BLaER1 treated with 17β-estradiol and CSF1 and Interleukin-3, amounts not matched to agents 10 nM and 100 nM (cell line): Measurements from ENCODE around the gene PRPF6.

Source experiments
- H3K27ac ChIP-seq, 11 experiments: shearing (Covaris generic); formaldehyde crosslinking; 2 replicates each; pipeline ENCODE4 v1.8.1; 2022
- H3K27me3 ChIP-seq, 11 experiments: shearing (Covaris generic); formaldehyde crosslinking; 2 replicates each; pipeline ENCODE4 v1.8.1; 2022
- H3K36me3 ChIP-seq, 11 experiments: shearing (Covaris generic); formaldehyde crosslinking; 2 replicates each; pipeline ENCODE4 v1.8.1; 2022
- H3K4me1 ChIP-seq, 10 experiments: shearing (Covaris generic); formaldehyde crosslinking; 2 replicates each; pipeline ENCODE4 v1.8.1; 2022
- H3K4me2 ChIP-seq, 11 experiments: shearing (Covaris generic); formaldehyde crosslinking; 2 replicates each; pipeline ENCODE4 v1.8.1; 2022
- H3K4me3 ChIP-seq, 10 experiments: shearing (Covaris generic); formaldehyde crosslinking; 2 replicates each; pipeline ENCODE4 v1.8.1; 2022
- H3K9ac ChIP-seq, 11 experiments: shearing (Covaris generic); formaldehyde crosslinking; 2 replicates each; pipeline ENCODE4 v1.8.1; 2022
- H3K9me3 ChIP-seq, 11 experiments: shearing (Covaris generic); formaldehyde crosslinking; replicated peaks in 1 of 11; 2 replicates each; pipeline ENCODE4 v1.8.1; 2022
- H4K20me1 ChIP-seq, 11 experiments: shearing (Covaris generic); formaldehyde crosslinking; 2 replicates each; pipeline ENCODE4 v1.8.1; 2022
- Cebpa-rat ChIP-seq, 11 experiments: shearing (Covaris generic); IDR thresholded peaks; 2 replicates each; pipeline ENCODE4 v1.8.1; 2022

The PRPF6 gene

GRCh38 chr20:64051561-64052325 lies 70.8 kb downstream of the PRPF6 start:
- peaks cover 30 to 83% (median 75%) of the 10 kb centered on the region in 10 experiments for H3K4me1 ChIP-seq
- peaks cover 0 to 31% (median 6%) of the 10 kb centered on the region in 11 experiments; a peak in 10 of 22 replicates for H4K20me1 ChIP-seq
- no peak for TF ChIP-seq Cebpa-rat (IDR thresholded peaks at IDR 0.05)
- peak overlapping the region in 8 of 11 experiments; percentile 4 to 98 (median 90); a peak in 15 of 22 replicates for H3K4me2 ChIP-seq
- H3K4me3 ChIP-seq = no peak overlapping the region
- no peaks in the 10 kb centered on the region for H3K36me3 ChIP-seq
- H3K9ac ChIP-seq = no peak overlapping the region
- H3K27ac ChIP-seq = no peak overlapping the region
- H3K9me3 ChIP-seq = no peaks in the 10 kb centered on the region
- peaks cover 61 to 88% (median 76%) of the 10 kb centered on the region in 11 experiments for H3K27me3 ChIP-seq

GRCh38 chr20:64052326-64052722 lies 71.4 kb downstream of the PRPF6 start:
- no peak for TF ChIP-seq Cebpa-rat (IDR thresholded peaks at IDR 0.05)
- no peak overlapping the region for H3K27ac ChIP-seq
- peaks cover 36 to 89% (median 80%) of the 10 kb centered on the region in 10 experiments for H3K4me1 ChIP-seq
- H3K9ac ChIP-seq = 0 out of 22 replicates have a peak overlapping the region, but pooled peaks of 1 of the 11 experiments have one; percentile 29
- H3K4me2 ChIP-seq = peak overlapping the region in 6 of 11 experiments; percentile 81 to 98 (median 88); a peak in 9 of 22 replicates
- H3K4me3 ChIP-seq = no peak overlapping the region
- no peaks in the 10 kb centered on the region for H3K9me3 ChIP-seq
- peaks cover 0 to 25% (median 6%) of the 10 kb centered on the region in 11 experiments; a peak in 10 of 22 replicates for H4K20me1 ChIP-seq
- H3K27me3 ChIP-seq = peaks cover 55 to 82% (median 70%) of the 10 kb centered on the region in 11 experiments
- H3K36me3 ChIP-seq = no peaks in the 10 kb centered on the region

- H3K4me3 ChIP-seq = peak overlapping the region in 1 of 10 experiments; percentile 55; a peak in 1 of 20 replicates
- peak overlapping the region in 8 of 11 experiments; percentile 20 to 65 (median 44); a peak in 10 of 22 replicates for H3K9ac ChIP-seq
- peaks cover 0 to 17% (median 4%) of the 10 kb centered on the region in 11 experiments; a peak in 11 of 22 replicates for H4K20me1 ChIP-seq
- peak overlapping the region; percentile 62 to 92 (median 81); a peak in 21 of 22 replicates for H3K4me2 ChIP-seq
- peak overlapping the region in 2 of 11 experiments; percentile 36 to 65; a peak in 4 of 22 replicates for H3K27ac ChIP-seq
- no peaks in the 10 kb centered on the region for H3K9me3 ChIP-seq
- no peak for TF ChIP-seq Cebpa-rat (IDR thresholded peaks at IDR 0.05)
- H3K27me3 ChIP-seq = peaks cover 47 to 74% (median 61%) of the 10 kb centered on the region in 11 experiments
- peaks cover 45 to 92% (median 84%) of the 10 kb centered on the region in 10 experiments for H3K4me1 ChIP-seq
- no peaks in the 10 kb centered on the region for H3K36me3 ChIP-seq
Observed at GRCh38 chr20:64052987-64053840, 72.3 kb downstream of the PRPF6 start.

- Histone ChIP-seq H3K4me1 (peaks cover 47 to 90% (median 84%) of the 10 kb centered on the region in 10 experiments), H3K4me3 (peak overlapping the region in 3 of 10 experiments; percentile 6 to 55 (median 39); a peak in 5 of 20 replicates), H4K20me1 (peaks cover 0 to 13% (median 0%) of the 10 kb centered on the region in 11 experiments; a peak in 4 of 22 replicates), H3K9me3 (no peaks in the 10 kb centered on the region), H3K4me2 (peak overlapping the region; percentile 62 to 92 (median 81)), H3K27me3 (peaks cover 39 to 65% (median 53%) of the 10 kb centered on the region in 11 experiments), H3K36me3 (no peaks in the 10 kb centered on the region), H3K27ac (peak overlapping the region in 5 of 11 experiments; percentile 35 to 65 (median 41); a peak in 10 of 22 replicates), H3K9ac (peak overlapping the region; percentile 20 to 65 (median 42); a peak in 19 of 22 replicates)
- TF ChIP-seq Cebpa-rat (IDR thresholded peaks at IDR 0.05) = no peak
Observed at GRCh38 chr20:64053841-64054661, 73.1 kb downstream of the PRPF6 start.

GRCh38 chr20:64055396-64055892 lies 74.5 kb downstream of the PRPF6 start:
- Histone ChIP-seq H3K9ac (peak overlapping the region in 8 of 11 experiments; percentile 2 to 36 (median 21); a peak in 5 of 22 replicates), H3K36me3 (no peaks in the 10 kb centered on the region), H3K27me3 (peaks cover 27 to 51% (median 40%) of the 10 kb centered on the region in 11 experiments), H3K4me2 (peak overlapping the region; percentile 46 to 92 (median 81)), H4K20me1 (peaks cover 0 to 6% (median 0%) of the 10 kb centered on the region in 11 experiments; a peak in 4 of 22 replicates), H3K9me3 (no peaks in the 10 kb centered on the region), H3K27ac (peak overlapping the region in 2 of 11 experiments; percentile 29 to 30; a peak in 2 of 22 replicates), H3K4me3 (no peak overlapping the region), H3K4me1 (peaks cover 43 to 81% (median 76%) of the 10 kb centered on the region in 10 experiments)
- no peak for TF ChIP-seq Cebpa-rat (IDR thresholded peaks at IDR 0.05)

GRCh38 chr20:64055893-64056638 lies 75.1 kb downstream of the PRPF6 start:
- Histone ChIP-seq H3K9me3 (no peaks in the 10 kb centered on the region), H3K9ac (peak overlapping the region in 9 of 11 experiments; percentile 2 to 52 (median 22); a peak in 5 of 22 replicates), H4K20me1 (no peaks in the 10 kb centered on the region; a peak in 1 of 22 replicates), H3K4me1 (peaks cover 43 to 75% (median 69%) of the 10 kb centered on the region in 10 experiments), H3K27ac (peak overlapping the region in 2 of 11 experiments; percentile 29 to 30; a peak in 2 of 22 replicates), H3K4me3 (no peak overlapping the region), H3K36me3 (no peaks in the 10 kb centered on the region), H3K27me3 (peaks cover 21 to 45% (median 34%) of the 10 kb centered on the region in 11 experiments), H3K4me2 (peak overlapping the region; percentile 46 to 92 (median 81))
- TF ChIP-seq Cebpa-rat (IDR thresholded peaks at IDR 0.05) = no peak

GRCh38 chr20:64056639-64056888 lies 75.6 kb downstream of the PRPF6 start:
- Histone ChIP-seq H3K4me1 (peaks cover 43 to 70% (median 64%) of the 10 kb centered on the region in 10 experiments), H4K20me1 (no peaks in the 10 kb centered on the region; a peak in 1 of 22 replicates), H3K4me2 (peak overlapping the region; percentile 46 to 92 (median 81)), H3K27me3 (peaks cover 16 to 40% (median 29%) of the 10 kb centered on the region in 11 experiments; a peak in 21 of 22 replicates), H3K4me3 (no peak overlapping the region), H3K27ac (peak overlapping the region in 1 of 11 experiments; percentile 26; a peak in 1 of 22 replicates), H3K36me3 (no peaks in the 10 kb centered on the region), H3K9me3 (no peaks in the 10 kb centered on the region), H3K9ac (peak overlapping the region in 3 of 11 experiments; percentile 11 to 52 (median 51); a peak in 3 of 22 replicates)
- no peak for TF ChIP-seq Cebpa-rat (IDR thresholded peaks at IDR 0.05)
